NCI-H82 (cell line): ENCODE data around the gene PHLDA2.

ENCODE experiments used
- DNase-seq: peaks from one replicate; lab custom pipeline; 2025; lab: John Stamatoyannopoulos, UW

PHLDA2 gene

GRCh38 chr11:2928605-2929530 is at the start of gene PHLDA2:
Gene PHLDA2 (minus strand): TSS chr11:2929420. CDS start chr11:2929364, 56 bp downstream.
- no peak for DNase-seq

- DNase-seq, result no peak
Observed at GRCh38 chr11:2977113-2977512, 47.9 kb upstream of the PHLDA2 start.

- no peak for DNase-seq
Observed at GRCh38 chr11:2976294-2977063, 47.3 kb upstream of the PHLDA2 start.

GRCh38 chr11:2975594-2975993 is 46.4 kb upstream of the PHLDA2 start:
- DNase-seq, result peak; percentile 52

GRCh38 chr11:2974272-2974671 is 45.1 kb upstream of the PHLDA2 start:
- DNase-seq, result no peak

GRCh38 chr11:2968341-2968900 is 39.2 kb upstream of the PHLDA2 start:
- DNase-seq, result no peak

- DNase-seq, result no peak
Observed at GRCh38 chr11:2964782-2965181, 35.6 kb upstream of the PHLDA2 start.

GRCh38 chr11:2963761-2964160 is 34.5 kb upstream of the PHLDA2 start:
- DNase-seq, result no peak

- DNase-seq, result no peak
Observed at GRCh38 chr11:2963112-2963754, 34.0 kb upstream of the PHLDA2 start.

GRCh38 chr11:2961080-2961479 is 31.9 kb upstream of the PHLDA2 start:
- no peak for DNase-seq

- no peak for DNase-seq
Observed at GRCh38 chr11:2960139-2960538, 30.9 kb upstream of the PHLDA2 start.

GRCh38 chr11:2958251-2958650 is 29.0 kb upstream of the PHLDA2 start:
- DNase-seq, result no peak

- no peak for DNase-seq
Observed at GRCh38 chr11:2955906-2956476, 26.8 kb upstream of the PHLDA2 start.

- peak; percentile 30 for DNase-seq
Observed at GRCh38 chr11:2954263-2954662, 25.0 kb upstream of the PHLDA2 start.

- DNase-seq, result no peak
Observed at GRCh38 chr11:2952290-2952689, 23.1 kb upstream of the PHLDA2 start.

- DNase-seq, result no peak
Observed at GRCh38 chr11:2951231-2952110, 22.3 kb upstream of the PHLDA2 start.

GRCh38 chr11:2950825-2951224 is 21.6 kb upstream of the PHLDA2 start:
- no peak for DNase-seq

GRCh38 chr11:2949920-2950319 is 20.7 kb upstream of the PHLDA2 start:
- no peak for DNase-seq

GRCh38 chr11:2947744-2948143 is 18.5 kb upstream of the PHLDA2 start:
- DNase-seq, result no peak

- DNase-seq, result no peak
Observed at GRCh38 chr11:2945757-2946287, 16.6 kb upstream of the PHLDA2 start.
